Panc1 (cell line): ENCODE measurements around the gene RNF43. TPM values are rescaled to one million over a fixed set of nuclear protein-coding genes. Genes with fewer than 3 reads are reported as not detected.

Source experiments
- ATAC-seq: fragments of 200-7000 bp; cut with Tn5 transposase; 2 replicates; pipeline ENCODE4 v1.9.1; 2020; ENCODE audit warnings: mild to moderate bottlenecking, moderate library complexity
- BruUV-seq: library from RNA; stranded (reverse); fragments of 400-500 nt; replicated peaks from 2 replicates; lab custom pipeline; 2021; lab: Mats Ljungman, UMichigan
- CTCF ChIA-PET: fragments of 300-600 bp; sonication (Branson Sonifier 250); formaldehyde crosslinking; loops from one replicate; lab custom pipeline; 2022; ENCODE audit warnings: antibody characterized with exemption; lab: Charles Lee
- POLR2A ChIA-PET: fragments of 300-600 bp; sonication (Branson Sonifier 250); formaldehyde crosslinking; loops from one replicate; lab custom pipeline; 2022; ENCODE audit warnings: antibody characterized with exemption; lab: Charles Lee
- DNase-seq: peaks from one replicate; pipeline ENCODE4 v3.0.0-alpha.2; 2010; ENCODE audit warnings: low read depth, low spot score
- H3K27ac ChIP-seq: 2 replicates; pipeline ENCODE4 v1.5.1; 2011; ENCODE audit warnings: mild to moderate bottlenecking, low read length, inconsistent platforms
- H3K27me3 ChIP-seq: fragments of 200-500 bp; sonication (Bioruptor generic); 2 replicates; pipeline ENCODE4 v1.6.0; 2014; ENCODE audit warnings: low read length, inconsistent platforms; ENCODE audit not compliant: control insufficient read depth, insufficient read depth
- H3K36me3 ChIP-seq: fragments of 200-500 bp; sonication (Bioruptor generic); 2 replicates; pipeline ENCODE4 v1.5.1; 2014; ENCODE audit warnings: inconsistent platforms, mild to moderate bottlenecking, low read length, moderate library complexity; ENCODE audit not compliant: control insufficient read depth, insufficient read depth
- H3K4me1 ChIP-seq: 2 replicates; pipeline ENCODE4 v1.5.1; 2011; ENCODE audit warnings: inconsistent platforms, mild to moderate bottlenecking, low read length, moderate library complexity; ENCODE audit not compliant: control insufficient read depth, insufficient read depth
- H3K4me3 ChIP-seq, 2 experiments: 2 replicates each; pipeline ENCODE4 v1.5.1; 2011 to 2012; ENCODE audit warnings: low read depth in 2 of 2, low read length in 2 of 2, mild to moderate bottlenecking in 2 of 2, inconsistent platforms in 1 of 2, moderate library complexity in 1 of 2
- H3K9me3 ChIP-seq: fragments of 200-500 bp; sonication (Bioruptor generic); 2 replicates; pipeline ENCODE4 v1.5.1; 2014; ENCODE audit warnings: low read depth, mild to moderate bottlenecking, inconsistent platforms, low read length, moderate library complexity; ENCODE audit not compliant: control insufficient read depth, insufficient read depth
- CTCF ChIP-seq: fragments of 450-650 bp; IDR thresholded peaks from 2 replicates; pipeline ENCODE4 v1.5.1; 2017; ENCODE audit warnings: mild to moderate bottlenecking
- POLR2AphosphoS5 ChIP-seq: IDR thresholded peaks from 2 replicates; pipeline ENCODE4 v1.6.1; 2012; ENCODE audit warnings: mild to moderate bottlenecking, low read depth, low read length, moderate library complexity
- REST ChIP-seq, 2 experiments: IDR thresholded peaks; 2 replicates each; pipeline ENCODE4 v1.6.1; 2011 to 2012; ENCODE audit warnings: low read depth in 2 of 2, control low read depth in 1 of 2, low read length in 1 of 2, mild to moderate bottlenecking in 1 of 2, moderate library complexity in 1 of 2; ENCODE audit not compliant: insufficient read depth in 1 of 2
- SIN3A ChIP-seq: IDR thresholded peaks from 2 replicates; pipeline ENCODE4 v1.6.1; 2012; ENCODE audit warnings: low read depth, mild to moderate bottlenecking, low read length, moderate library complexity, borderline replicate concordance; ENCODE audit not compliant: insufficient read depth
- TCF7L2 ChIP-seq: IDR thresholded peaks from 2 replicates; pipeline ENCODE4 v1.6.1; 2011; ENCODE audit warnings: mild to moderate bottlenecking, low read depth, low read length, inconsistent platforms
- in situ Hi-C: cut with HindIII; loops from 2 replicates; pipeline ENCODE4 v1.10.0; 2016; ENCODE audit warnings: low sequenced_read_pairs, low pct_unique_long_range_greater_than_20kb
- intact Hi-C: fragments of 100-400 bp; cut with micrococcal nuclease; formaldehyde crosslinking; loops from one replicate; pipeline ENCODE4 v1.10.0; 2022; ENCODE audit not compliant: unreplicated experiment
- total RNA-seq: library from RNA; stranded (reverse); gene quantifications from one replicate; pipeline ENCODE4 v1.2.1, GENCODE V29; 2021; ENCODE audit not compliant: unreplicated experiment

RNF43 gene
- total RNA-seq, 1 experiment from 2014 or later: 4.7 TPM

- H3K27me3 ChIP-seq: peaks cover 8% of the 10 kb centered on the region; the same call in 1 of the 2 replicates
- H3K36me3 ChIP-seq: peaks cover 11% of the 10 kb centered on the region; the same call in 1 of the 2 replicates
- BruUV-seq: TSS peak; percentile 77
- POLR2A ChIA-PET: no interaction called here
- TF ChIP-seq REST (IDR thresholded peaks at IDR 0.05; ENCODE audit: insufficient read depth in 1 of 2, low read depth in 2 of 2, low read length in 1 of 2) (no peak; a peak in 1 of 4 replicates), POLR2AphosphoS5 (no peak), CTCF (no peak), SIN3A (no peak), TCF7L2 (no peak)
- H3K27ac ChIP-seq: peak overlapping the region; percentile 66
- in situ Hi-C loops: no loop called here
- H3K4me1 ChIP-seq: peaks cover 5% of the 10 kb centered on the region; the same call in 1 of the 2 replicates
- CTCF ChIA-PET: interaction anchor here (2.9 kb wide), 1 partner anchor 99 kb away, joined by 19 read pairs; no protein-coding TSS in a partner anchor
- H3K4me3 ChIP-seq: peak overlapping the region; percentile 44 to 61
- H3K9me3 ChIP-seq: no peaks in the 10 kb centered on the region
- ATAC-seq (no peak), DNase-seq (no peak)
- intact Hi-C loops: no loop called here
These were observed 416 bp downstream of the RNF43 start for GRCh38 chr17:58416937-58417299.

- Histone ChIP-seq H3K27ac (no peak overlapping the region; the same call in 1 of the 2 replicates), H3K4me3 (peak overlapping the region; percentile 44 to 61), H3K27me3 (peaks cover 8% of the 10 kb centered on the region; the same call in 1 of the 2 replicates), H3K4me1 (peaks cover 5% of the 10 kb centered on the region; the same call in 1 of the 2 replicates), H3K9me3 (no peaks in the 10 kb centered on the region), H3K36me3 (peaks cover 11% of the 10 kb centered on the region; the same call in 1 of the 2 replicates)
- intact Hi-C loops (no loop called here), in situ Hi-C loops (no loop called here)
- TF ChIP-seq CTCF: no peak
- no peak for TF ChIP-seq SIN3A
- no peak for TF ChIP-seq TCF7L2
- TF ChIP-seq REST (IDR thresholded peaks at IDR 0.05; ENCODE audit: insufficient read depth in 1 of 2, low read depth in 2 of 2, low read length in 1 of 2): no peak
- no peak for TF ChIP-seq POLR2AphosphoS5
- BruUV-seq: no TSS peak
- DNase-seq: no peak
- ChIA-PET CTCF (interaction anchor here (2.9 kb wide), 1 partner anchor 99 kb away, joined by 19 read pairs; no protein-coding TSS in a partner anchor), POLR2A (interaction anchor here (0.7 kb wide), 1 partner anchor 65 kb away, joined by 3 read pairs; no protein-coding TSS in a partner anchor)
- no peak for ATAC-seq
These were observed 938 bp downstream of the RNF43 start for GRCh38 chr17:58416396-58416795.
